ENCODE measurements around the gene DDI2. TPM values are rescaled to one million over a fixed set of nuclear protein-coding genes. Genes with fewer than 3 reads are reported as not detected.
"Not testable (repeated sequence)": the region's sequence is repeated elsewhere in the genome, so short reads cannot be mapped to it uniquely, and the experiment has no call there.

Gene DDI2
- total RNA-seq, 2 experiments from 2014 or later = 31.6 to 33.3 TPM

DNA sequence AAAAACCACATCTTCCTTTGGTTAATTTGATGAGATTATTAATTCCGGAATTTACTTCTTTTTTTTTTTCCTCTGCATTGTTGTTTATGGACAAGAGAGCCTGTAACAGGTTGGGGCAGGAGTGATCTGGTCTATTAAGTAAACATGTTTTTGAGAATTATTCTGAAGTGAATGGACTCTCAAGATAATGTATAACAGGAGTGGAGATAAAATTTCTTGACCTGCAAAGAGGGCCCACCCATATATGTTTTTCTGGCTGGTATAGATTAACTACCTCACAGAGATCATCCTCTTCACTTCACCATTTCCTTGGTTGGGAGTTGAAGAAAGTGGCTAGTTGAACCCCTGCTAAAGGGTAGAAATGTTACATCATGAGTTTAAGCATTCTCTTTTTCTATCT lies 10.7 kb downstream of the DDI2 start:
- Mint-ChIP-seq H3K4me3 (no peak overlapping the region), H3K9me3 (no peaks in the 10 kb centered on the region), H3K4me1 (peaks cover 19% of the 10 kb centered on the region), H3K27ac (peak overlapping the region; percentile 7), H3K27me3 (no peaks in the 10 kb centered on the region), H3K36me3 (peaks cover 20% of the 10 kb centered on the region)
- POLR2A ChIA-PET = no interaction called here
- DNase-seq (no peak), ATAC-seq (ENCODE audit: low read depth) (no peak)

GRCh38 chr1:15633756-15634420 lies 16.6 kb downstream of the DDI2 start:
- H3K27ac Mint-ChIP-seq = no peak overlapping the region
- H3K4me1 Mint-ChIP-seq = no peaks in the 10 kb centered on the region
- DNase-seq (no peak), ATAC-seq (ENCODE audit: low read depth) (no peak)
- H3K36me3 Mint-ChIP-seq = peaks cover 22% of the 10 kb centered on the region
- H3K4me3 Mint-ChIP-seq = no peak overlapping the region
- POLR2A ChIA-PET = no interaction called here
- no peaks in the 10 kb centered on the region for H3K9me3 Mint-ChIP-seq
- no peaks in the 10 kb centered on the region for H3K27me3 Mint-ChIP-seq

- Mint-ChIP-seq H3K4me3 (no peak overlapping the region), H3K4me1 (peaks cover 3% of the 10 kb centered on the region), H3K36me3 (peaks cover 18% of the 10 kb centered on the region), H3K27ac (no peak overlapping the region), H3K27me3 (no peaks in the 10 kb centered on the region), H3K9me3 (no peaks in the 10 kb centered on the region)
- POLR2A ChIA-PET = no interaction called here
- ATAC-seq (ENCODE audit: low read depth) = no peak
- no peak for DNase-seq
Observed at GRCh38 chr1:15636436-15636835, 19.2 kb downstream of the DDI2 start.

DNA sequence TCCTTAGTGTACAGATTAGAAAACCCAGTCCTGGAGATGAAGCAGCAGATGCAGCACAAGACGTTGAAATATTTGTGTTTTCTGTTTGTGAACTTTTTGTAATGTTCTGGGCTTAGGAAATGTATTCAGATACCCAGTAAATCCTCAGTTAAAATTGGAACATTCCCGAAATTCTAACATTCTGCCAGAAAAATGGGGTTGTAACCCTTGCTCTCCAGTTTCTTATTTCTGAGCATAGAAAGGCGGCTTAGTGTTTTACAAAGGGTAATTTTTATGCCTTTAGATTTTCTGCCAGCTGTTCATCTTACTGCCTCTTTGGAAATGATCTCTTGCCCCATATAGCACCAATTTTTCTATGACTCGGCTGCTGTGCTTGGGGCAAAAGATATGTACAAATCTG lies 20.6 kb downstream of the DDI2 start:
- H3K4me3 Mint-ChIP-seq = no peak overlapping the region
- ATAC-seq (ENCODE audit: low read depth) (no peak), DNase-seq (no peak)
- POLR2A ChIA-PET = no interaction called here
- H3K36me3 Mint-ChIP-seq = peaks cover 16% of the 10 kb centered on the region
- no peak overlapping the region for H3K27ac Mint-ChIP-seq
- H3K9me3 Mint-ChIP-seq = no peaks in the 10 kb centered on the region
- peaks cover 3% of the 10 kb centered on the region for H3K4me1 Mint-ChIP-seq
- H3K27me3 Mint-ChIP-seq = no peaks in the 10 kb centered on the region

GRCh38 chr1:15639262-15639661 lies 22.0 kb downstream of the DDI2 start:
- Mint-ChIP-seq H3K4me1 (peaks cover 7% of the 10 kb centered on the region), H3K4me3 (no peak overlapping the region), H3K27ac (no peak overlapping the region), H3K9me3 (no peaks in the 10 kb centered on the region), H3K36me3 (peaks cover 20% of the 10 kb centered on the region), H3K27me3 (no peaks in the 10 kb centered on the region)
- POLR2A ChIA-PET = no interaction called here
- ATAC-seq (ENCODE audit: low read depth) = no peak
- no peak for DNase-seq

GRCh38 chr1:15639931-15640330 lies 22.7 kb downstream of the DDI2 start:
- peaks cover 7% of the 10 kb centered on the region for H3K4me1 Mint-ChIP-seq

DNA sequence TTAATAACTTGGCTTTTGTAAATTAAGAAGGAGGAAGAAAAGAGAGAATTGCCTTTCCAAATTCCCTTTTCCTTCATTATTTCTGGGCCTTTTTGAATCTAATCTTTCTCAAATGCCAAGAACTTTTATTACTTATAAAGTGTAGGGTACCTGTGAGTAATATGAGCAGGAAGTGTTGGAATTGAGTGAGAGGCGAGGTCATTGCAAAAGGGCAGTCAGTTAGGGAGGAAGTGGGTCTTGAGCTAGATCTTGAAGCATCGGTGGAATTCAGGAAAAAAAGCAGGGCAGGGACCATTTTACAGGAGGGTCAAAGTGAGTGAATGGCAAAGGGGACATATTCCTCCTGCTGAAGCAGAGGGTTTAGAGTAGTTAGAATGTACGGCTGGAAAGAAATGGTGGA lies 23.4 kb downstream of the DDI2 start:
- DNase-seq (no peak), ATAC-seq (ENCODE audit: low read depth) (no peak)
- H3K4me1 Mint-ChIP-seq = peaks cover 7% of the 10 kb centered on the region
- POLR2A ChIA-PET = no interaction called here
- no peak overlapping the region for H3K27ac Mint-ChIP-seq
- no peaks in the 10 kb centered on the region for H3K27me3 Mint-ChIP-seq
- H3K4me3 Mint-ChIP-seq = no peak overlapping the region
- H3K9me3 Mint-ChIP-seq = no peaks in the 10 kb centered on the region
- peaks cover 27% of the 10 kb centered on the region for H3K36me3 Mint-ChIP-seq

More at GRCh38 chr1:15639931-15640330, 22.7 kb downstream of the DDI2 start:
- POLR2A ChIA-PET = no interaction called here
- Mint-ChIP-seq H3K4me3 (no peak overlapping the region), H3K27ac (no peak overlapping the region), H3K36me3 (peaks cover 21% of the 10 kb centered on the region), H3K27me3 (no peaks in the 10 kb centered on the region), H3K9me3 (no peaks in the 10 kb centered on the region)
- no peak for ATAC-seq (ENCODE audit: low read depth)
- DNase-seq = no peak

DNA sequence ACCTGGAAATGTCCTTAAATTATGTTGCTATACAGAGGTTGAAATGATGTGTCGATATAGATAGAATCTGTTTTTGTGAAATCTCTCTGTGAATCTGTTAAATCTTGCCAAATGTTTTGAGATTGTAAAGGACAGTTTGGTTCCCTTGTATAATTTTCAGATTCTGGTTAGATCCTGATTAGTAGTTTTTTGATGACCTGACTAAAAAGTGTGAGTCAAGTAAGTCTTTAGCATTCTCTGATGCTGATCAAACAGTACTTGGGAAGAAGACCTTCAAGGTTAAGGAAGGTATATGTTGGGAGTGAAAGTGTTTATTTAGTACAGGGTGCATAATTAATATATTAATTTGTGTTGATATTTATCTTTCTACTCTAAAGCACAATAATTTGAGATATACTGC lies 32.7 kb downstream of the DDI2 start:
- no peak overlapping the region for H3K27ac Mint-ChIP-seq
- ATAC-seq (ENCODE audit: low read depth) (no peak), DNase-seq (no peak)
- peaks cover 26% of the 10 kb centered on the region for H3K36me3 Mint-ChIP-seq
- no peak overlapping the region for H3K4me3 Mint-ChIP-seq
- H3K4me1 Mint-ChIP-seq = no peaks in the 10 kb centered on the region
- no peaks in the 10 kb centered on the region for H3K9me3 Mint-ChIP-seq
- H3K27me3 Mint-ChIP-seq = no peaks in the 10 kb centered on the region
- POLR2A ChIA-PET = no interaction called here

- Mint-ChIP-seq H3K27ac (no peak overlapping the region), H3K4me1 (no peaks in the 10 kb centered on the region), H3K27me3 (no peaks in the 10 kb centered on the region), H3K4me3 (no peak overlapping the region), H3K9me3 (no peaks in the 10 kb centered on the region), H3K36me3 (peaks cover 21% of the 10 kb centered on the region)
- no peak for DNase-seq
- no peak for ATAC-seq (ENCODE audit: low read depth)
- POLR2A ChIA-PET = no interaction called here
Observed at GRCh38 chr1:15650433-15650832, 33.2 kb downstream of the DDI2 start.

- H3K27ac Mint-ChIP-seq; DNase-seq; POLR2A ChIA-PET; H3K4me1 Mint-ChIP-seq; H3K27me3 Mint-ChIP-seq; ATAC-seq (ENCODE audit: low read depth); H3K4me3 Mint-ChIP-seq; H3K9me3 Mint-ChIP-seq: not testable (repeated sequence)
- H3K36me3 Mint-ChIP-seq = peaks cover 21% of the 10 kb centered on the region
Observed at GRCh38 chr1:15652130-15652529, 34.9 kb downstream of the DDI2 start.

DNA sequence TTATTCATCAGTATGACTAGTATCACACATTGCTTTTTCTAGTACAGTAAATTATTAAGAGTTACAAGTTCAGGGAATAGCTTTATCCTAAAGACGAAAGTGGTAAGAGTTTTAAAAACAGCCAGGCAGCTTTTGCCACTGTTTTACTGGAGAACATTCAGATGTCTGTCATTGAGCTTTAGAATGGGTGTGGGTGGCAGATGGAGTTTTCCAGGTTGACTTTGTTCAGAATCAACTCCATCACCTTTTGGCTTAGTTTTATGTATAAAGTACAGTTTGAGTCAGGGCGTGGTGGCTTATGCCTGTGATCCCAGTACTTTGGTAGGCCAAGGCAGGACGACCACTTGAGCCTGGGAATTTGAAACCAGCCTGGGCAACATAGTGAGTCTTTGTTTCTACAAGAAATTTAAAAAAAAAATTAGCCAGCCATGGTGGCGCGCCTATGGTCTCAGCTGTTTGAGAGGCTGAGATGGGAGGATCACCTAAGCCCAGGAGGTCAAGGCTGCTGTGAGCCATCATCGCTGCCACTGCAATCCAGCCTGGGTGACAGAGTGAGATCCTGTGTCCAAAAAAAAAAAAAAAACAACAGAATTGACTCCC lies 36.9 kb downstream of the DDI2 start:
- peaks cover 20% of the 10 kb centered on the region for H3K36me3 Mint-ChIP-seq
- no peak overlapping the region for H3K27ac Mint-ChIP-seq
- no peak for ATAC-seq (ENCODE audit: low read depth)
- H3K9me3 Mint-ChIP-seq = no peaks in the 10 kb centered on the region
- peaks cover 6% of the 10 kb centered on the region for H3K4me1 Mint-ChIP-seq
- POLR2A ChIA-PET = interaction anchor here (0.7 to 1.0 kb wide), 2 partner anchors 10 to 87 kb away, joined by 3 read pairs; no protein-coding TSS in a partner anchor
- no peak for DNase-seq
- H3K4me3 Mint-ChIP-seq = no peak overlapping the region
- no peaks in the 10 kb centered on the region for H3K27me3 Mint-ChIP-seq

DNA sequence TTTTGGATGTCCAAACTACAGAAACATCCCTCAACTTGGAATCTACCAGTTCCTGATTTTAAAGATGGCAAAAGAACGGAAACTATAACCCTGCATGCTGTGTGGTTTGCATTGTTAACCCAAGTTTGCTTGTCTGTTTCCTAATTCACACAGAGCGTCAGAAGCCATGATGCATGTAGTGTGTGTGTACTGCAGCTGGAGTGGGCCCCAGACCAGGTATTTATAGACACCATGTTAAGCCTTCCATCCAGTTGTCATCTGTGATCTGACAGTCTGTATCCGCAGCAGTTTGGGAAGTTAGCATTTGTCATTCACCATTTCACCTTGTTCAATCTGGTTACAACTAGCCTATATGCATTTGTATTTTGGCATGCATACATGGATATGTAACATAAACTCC lies 39.2 kb downstream of the DDI2 start:
- DNase-seq = no peak
- Mint-ChIP-seq H3K27me3 (no peaks in the 10 kb centered on the region), H3K36me3 (peaks cover 25% of the 10 kb centered on the region), H3K9me3 (no peaks in the 10 kb centered on the region), H3K27ac (no peak overlapping the region), H3K4me3 (no peak overlapping the region), H3K4me1 (peaks cover 6% of the 10 kb centered on the region)
- no peak for ATAC-seq (ENCODE audit: low read depth)
- POLR2A ChIA-PET = no interaction called here

- no peak overlapping the region for H3K4me3 Mint-ChIP-seq
- H3K36me3 Mint-ChIP-seq = peaks cover 23% of the 10 kb centered on the region
- H3K9me3 Mint-ChIP-seq = no peaks in the 10 kb centered on the region
- H3K27ac Mint-ChIP-seq = no peak overlapping the region
- DNase-seq (no peak), ATAC-seq (ENCODE audit: low read depth) (no peak)
- peaks cover 6% of the 10 kb centered on the region for H3K4me1 Mint-ChIP-seq
- H3K27me3 Mint-ChIP-seq = no peaks in the 10 kb centered on the region
- POLR2A ChIA-PET = no interaction called here
Observed at GRCh38 chr1:15657021-15657420, 39.8 kb downstream of the DDI2 start.

DNA sequence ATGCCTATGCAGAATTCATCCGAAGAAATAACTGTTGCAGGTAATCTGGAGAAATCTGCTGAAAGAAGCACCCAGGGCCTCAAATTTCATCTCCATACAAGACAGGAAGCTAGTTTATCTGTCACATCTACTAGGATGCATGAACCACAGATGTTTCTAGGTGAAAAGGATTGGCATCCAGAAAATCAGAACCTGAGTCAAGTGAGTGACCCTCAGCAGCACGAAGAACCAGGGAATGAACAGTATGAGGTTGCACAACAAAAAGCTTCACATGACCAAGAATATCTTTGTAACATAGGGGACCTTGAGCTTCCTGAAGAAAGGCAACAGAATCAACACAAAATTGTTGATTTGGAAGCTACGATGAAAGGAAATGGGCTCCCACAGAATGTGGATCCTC lies 42.9 kb downstream of the DDI2 start:
- H3K4me3 Mint-ChIP-seq = no peak overlapping the region
- ATAC-seq (ENCODE audit: low read depth) (no peak), DNase-seq (no peak)
- H3K27me3 Mint-ChIP-seq = no peaks in the 10 kb centered on the region
- POLR2A ChIA-PET = interaction anchor here (0.6 kb wide), 1 partner anchor 45 kb away, joined by 3 read pairs; no protein-coding TSS in a partner anchor
- H3K9me3 Mint-ChIP-seq = no peaks in the 10 kb centered on the region
- H3K27ac Mint-ChIP-seq = no peak overlapping the region
- peaks cover 23% of the 10 kb centered on the region for H3K36me3 Mint-ChIP-seq
- peaks cover 6% of the 10 kb centered on the region for H3K4me1 Mint-ChIP-seq

Measured in activated naive CD8-positive, alpha-beta T cell treated with anti-CD3 and anti-CD28 coated beads, Interleukin-2, amount 10 ng/mL, durations not matched to agents 7 days and 5 days (primary cell).